GM23338 (cell line): Measurements from ENCODE around the gene DTD2. TPM values are rescaled to one million over a fixed set of nuclear protein-coding genes. Genes with fewer than 3 reads are reported as not detected.

Experiments
- ATAC-seq: fragments of 200-7000 bp; cut with Tn5 transposase; 3 replicates; pipeline ENCODE4 v1.9.1; 2020
- DNase-seq: peaks from one replicate; pipeline ENCODE4 v3.0.0-alpha.2; 2015; ENCODE audit warnings: low spot score
- H2AFZ ChIP-seq: fragments of 200-600 bp; sonication (generic); 2 replicates; pipeline ENCODE4 v1.8.0; 2016; ENCODE audit warnings: antibody characterized with exemption, mild to moderate bottlenecking, moderate library complexity
- H3F3A ChIP-seq: fragments of 200-600 bp; sonication (generic); replicated peaks from 2 replicates; pipeline ENCODE4 v1.8.0; 2017; ENCODE audit warnings: antibody characterized with exemption, mixed run types, low read depth
- H3K27ac ChIP-seq: fragments of 200-600 bp; sonication (generic); 2 replicates; pipeline ENCODE4 v1.6.1; 2016; ENCODE audit warnings: low read depth
- H3K27me3 ChIP-seq: fragments of 200-600 bp; sonication (generic); 2 replicates; pipeline ENCODE4 v1.8.0; 2016; ENCODE audit warnings: mild to moderate bottlenecking, mixed run types, moderate library complexity; ENCODE audit not compliant: insufficient read depth
- H3K36me3 ChIP-seq: fragments of 200-600 bp; sonication (generic); 2 replicates; pipeline ENCODE4 v1.8.0; 2016; ENCODE audit warnings: mild to moderate bottlenecking; ENCODE audit not compliant: insufficient read depth
- H3K4me1 ChIP-seq: fragments of 200-600 bp; sonication (generic); 2 replicates; pipeline ENCODE4 v1.8.0; 2016; ENCODE audit warnings: mild to moderate bottlenecking, moderate library complexity; ENCODE audit not compliant: insufficient read depth
- H3K4me2 ChIP-seq: fragments of 200-600 bp; sonication (generic); 2 replicates; pipeline ENCODE4 v1.7.1; 2017; ENCODE audit warnings: mixed run types
- H3K4me3 ChIP-seq: fragments of 200-600 bp; sonication (generic); 2 replicates; pipeline ENCODE4 v1.6.1; 2016; ENCODE audit warnings: mixed run types
- H3K79me2 ChIP-seq: fragments of 200-600 bp; sonication (generic); replicated peaks from 2 replicates; pipeline ENCODE4 v1.8.0; 2017; ENCODE audit warnings: mild to moderate bottlenecking; ENCODE audit not compliant: insufficient read depth
- H3K9me2 ChIP-seq: fragments of 200-600 bp; sonication (generic); 2 replicates; pipeline ENCODE4 v1.8.0; 2017; ENCODE audit not compliant: insufficient read depth
- H4K20me1 ChIP-seq: fragments of 200-600 bp; sonication (generic); replicated peaks from 2 replicates; pipeline ENCODE4 v1.8.0; 2017; ENCODE audit warnings: mild to moderate bottlenecking; ENCODE audit not compliant: insufficient read depth
- H3K27ac Mint-ChIP-seq: 2 replicates; pipeline ENCODE4 v1.8.0; 2020; ENCODE audit warnings: inconsistent platforms, mild to moderate bottlenecking, moderate library complexity, mixed read lengths
- H3K27me3 Mint-ChIP-seq: 3 replicates; pipeline ENCODE4 v1.8.0; 2022; ENCODE audit warnings: low read depth, mild to moderate bottlenecking, moderate library complexity, mixed read lengths, inconsistent platforms; ENCODE audit not compliant: insufficient read depth, poor library complexity
- H3K36me3 Mint-ChIP-seq: 3 replicates; pipeline ENCODE4 v1.8.0; 2021; ENCODE audit warnings: low read depth, mild to moderate bottlenecking, inconsistent platforms, moderate library complexity, mixed read lengths
- H3K4me1 Mint-ChIP-seq: 3 replicates; pipeline ENCODE4 v1.8.0; 2020; ENCODE audit warnings: mild to moderate bottlenecking, inconsistent platforms, mixed read lengths
- H3K4me3 Mint-ChIP-seq: 3 replicates; pipeline ENCODE4 v1.8.0; 2021; ENCODE audit warnings: moderate library complexity, mild to moderate bottlenecking, inconsistent platforms, mixed read lengths
- H3K9me3 Mint-ChIP-seq: 3 replicates; pipeline ENCODE4 v1.8.0; 2020; ENCODE audit warnings: moderate library complexity, mild to moderate bottlenecking, inconsistent platforms, mixed read lengths
- CREB1 ChIP-seq: fragments of 250-450 bp; sonication (Bioruptor Pico); IDR thresholded peaks from 2 replicates; pipeline ENCODE4 v1.5.0; 2020; ENCODE audit warnings: low read depth, mild to moderate bottlenecking, moderate library complexity
- EZH2 ChIP-seq: fragments of 200-600 bp; sonication (generic); IDR thresholded peaks from one replicate; pipeline ENCODE4 v1.8.0; 2017; ENCODE audit warnings: antibody characterized with exemption, mild to moderate bottlenecking, low read depth; ENCODE audit not compliant: unreplicated experiment
- EZH2phosphoT487 ChIP-seq: fragments of 200-600 bp; sonication (generic); IDR thresholded peaks from one replicate; pipeline ENCODE4 v1.8.1; 2018; ENCODE audit warnings: antibody characterized with exemption; ENCODE audit not compliant: unreplicated experiment
- JUNB ChIP-seq: IDR thresholded peaks from one replicate; pipeline ENCODE4 v1.6.1; 2016; ENCODE audit warnings: antibody characterized with exemption; ENCODE audit not compliant: unreplicated experiment
- NANOG ChIP-seq: IDR thresholded peaks from 2 replicates; pipeline ENCODE4 v1.6.1; 2016; ENCODE audit warnings: antibody characterized with exemption, borderline replicate concordance
- POLR2AphosphoS5 ChIP-seq: IDR thresholded peaks from 2 replicates; pipeline ENCODE4 v1.6.1; 2016; ENCODE audit warnings: antibody characterized with exemption, low read depth
- ZNF114 ChIP-seq: fragments of 250-450 bp; sonication (Bioruptor Pico); IDR thresholded peaks from 2 replicates; pipeline ENCODE4 v1.5.0; 2020; ENCODE audit warnings: mild to moderate bottlenecking, moderate library complexity
- polyA plus RNA-seq: library from polyadenylated mRNA; unstranded; fragments of >200 nt; fragmentation: Nextera tagmentation; extraction: Ambion mirVana; gene quantifications from 2 replicates; pipeline ENCODE4 v1.2.1, GENCODE V29; 2016
- total RNA-seq: library from RNA; depleted of rRNA; stranded (reverse); fragments of >200 nt; shearing (Covaris generic); gene quantifications from 2 replicates; pipeline ENCODE4 v1.2.3, GENCODE V29; 2014
- TF ChIP-seq, protein P1 (sequence below): IDR thresholded peaks from one replicate; pipeline ENCODE4 v1.6.1; 2018; ENCODE audit warnings: antibody characterized with exemption; ENCODE audit not compliant: unreplicated experiment
- TF ChIP-seq, protein P2 (sequence below): IDR thresholded peaks from 2 replicates; pipeline ENCODE4 v1.6.1; 2016; ENCODE audit warnings: antibody characterized with exemption
- TF ChIP-seq, protein P3 (sequence below), 2 experiments: fragments of 200-600 bp in 1 of 2; sonication (generic) in 1 of 2; conservative IDR thresholded peaks; 2 replicates each; pipeline versions ENCODE4 v1.5.1 to v1.6.1; 2016 to 2017; ENCODE audit warnings: antibody characterized with exemption in 2 of 2, low read depth in 2 of 2, mild to moderate bottlenecking in 2 of 2, moderate library complexity in 1 of 2

The DTD2 gene
- total and polyA plus RNA-seq, 2 experiments from 2014 or later: 6.3 to 37.5 TPM

GRCh38 chr14:31420319-31421111, 36.8 kb downstream of the DTD2 start, which contains the start of gene HEATR5A:
Gene HEATR5A, minus strand, starts transcription at chr14:31420550. Its CDS starts 17,575 bp downstream, at chr14:31402975.
- Mint-ChIP-seq H3K4me1 (peaks cover 11% of the 10 kb centered on the region), H3K4me3 (peak within 1 kb of the TSS; percentile 93), H3K36me3 (no peaks in the 10 kb centered on the region), H3K27ac (peak within 1 kb of the TSS; percentile 95), H3K9me3 (no peaks in the 10 kb centered on the region), H3K27me3 (peaks cover 2% of the 10 kb centered on the region)
- ATAC-seq: peak; percentile 90
- Histone ChIP-seq H3K27ac (peak within 1 kb of the TSS; percentile 76), H3K36me3 (no peaks in the 10 kb centered on the region), H2AFZ (peak within 1 kb of the TSS; percentile 95), H3F3A (no peaks in the 10 kb centered on the region), H3K9me2 (no peaks in the 10 kb centered on the region), H3K27me3 (no peaks in the 10 kb centered on the region), H3K4me1 (0 out of 2 replicates have a peak, but pooled peaks cover 14% of the 10 kb centered on the region), H3K4me2 (peak within 1 kb of the TSS; percentile 87), H3K79me2 (peaks cover 39% of the 10 kb centered on the region), H3K4me3 (peak within 1 kb of the TSS; percentile 94), H4K20me1 (no peaks in the 10 kb centered on the region)
- peak; percentile 96 for DNase-seq
- TF ChIP-seq, protein P1, sequence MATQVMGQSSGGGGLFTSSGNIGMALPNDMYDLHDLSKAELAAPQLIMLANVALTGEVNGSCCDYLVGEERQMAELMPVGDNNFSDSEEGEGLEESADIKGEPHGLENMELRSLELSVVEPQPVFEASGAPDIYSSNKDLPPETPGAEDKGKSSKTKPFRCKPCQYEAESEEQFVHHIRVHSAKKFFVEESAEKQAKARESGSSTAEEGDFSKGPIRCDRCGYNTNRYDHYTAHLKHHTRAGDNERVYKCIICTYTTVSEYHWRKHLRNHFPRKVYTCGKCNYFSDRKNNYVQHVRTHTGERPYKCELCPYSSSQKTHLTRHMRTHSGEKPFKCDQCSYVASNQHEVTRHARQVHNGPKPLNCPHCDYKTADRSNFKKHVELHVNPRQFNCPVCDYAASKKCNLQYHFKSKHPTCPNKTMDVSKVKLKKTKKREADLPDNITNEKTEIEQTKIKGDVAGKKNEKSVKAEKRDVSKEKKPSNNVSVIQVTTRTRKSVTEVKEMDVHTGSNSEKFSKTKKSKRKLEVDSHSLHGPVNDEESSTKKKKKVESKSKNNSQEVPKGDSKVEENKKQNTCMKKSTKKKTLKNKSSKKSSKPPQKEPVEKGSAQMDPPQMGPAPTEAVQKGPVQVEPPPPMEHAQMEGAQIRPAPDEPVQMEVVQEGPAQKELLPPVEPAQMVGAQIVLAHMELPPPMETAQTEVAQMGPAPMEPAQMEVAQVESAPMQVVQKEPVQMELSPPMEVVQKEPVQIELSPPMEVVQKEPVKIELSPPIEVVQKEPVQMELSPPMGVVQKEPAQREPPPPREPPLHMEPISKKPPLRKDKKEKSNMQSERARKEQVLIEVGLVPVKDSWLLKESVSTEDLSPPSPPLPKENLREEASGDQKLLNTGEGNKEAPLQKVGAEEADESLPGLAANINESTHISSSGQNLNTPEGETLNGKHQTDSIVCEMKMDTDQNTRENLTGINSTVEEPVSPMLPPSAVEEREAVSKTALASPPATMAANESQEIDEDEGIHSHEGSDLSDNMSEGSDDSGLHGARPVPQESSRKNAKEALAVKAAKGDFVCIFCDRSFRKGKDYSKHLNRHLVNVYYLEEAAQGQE: no peak
- TF ChIP-seq POLR2AphosphoS5 (peak; percentile 99), EZH2 (no peak), NANOG (no peak), ZNF114 (CRISPR knock-in tag) (no peak), EZH2phosphoT487 (no peak), CREB1 (CRISPR knock-in tag) (peak; percentile 25; the same call in 1 of the 2 replicates), JUNB (no peak)
- TF ChIP-seq, protein P2, sequence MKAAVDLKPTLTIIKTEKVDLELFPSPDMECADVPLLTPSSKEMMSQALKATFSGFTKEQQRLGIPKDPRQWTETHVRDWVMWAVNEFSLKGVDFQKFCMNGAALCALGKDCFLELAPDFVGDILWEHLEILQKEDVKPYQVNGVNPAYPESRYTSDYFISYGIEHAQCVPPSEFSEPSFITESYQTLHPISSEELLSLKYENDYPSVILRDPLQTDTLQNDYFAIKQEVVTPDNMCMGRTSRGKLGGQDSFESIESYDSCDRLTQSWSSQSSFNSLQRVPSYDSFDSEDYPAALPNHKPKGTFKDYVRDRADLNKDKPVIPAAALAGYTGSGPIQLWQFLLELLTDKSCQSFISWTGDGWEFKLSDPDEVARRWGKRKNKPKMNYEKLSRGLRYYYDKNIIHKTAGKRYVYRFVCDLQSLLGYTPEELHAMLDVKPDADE: peak; percentile 70; the same call in 1 of the 2 replicates
- TF ChIP-seq, protein P3, sequence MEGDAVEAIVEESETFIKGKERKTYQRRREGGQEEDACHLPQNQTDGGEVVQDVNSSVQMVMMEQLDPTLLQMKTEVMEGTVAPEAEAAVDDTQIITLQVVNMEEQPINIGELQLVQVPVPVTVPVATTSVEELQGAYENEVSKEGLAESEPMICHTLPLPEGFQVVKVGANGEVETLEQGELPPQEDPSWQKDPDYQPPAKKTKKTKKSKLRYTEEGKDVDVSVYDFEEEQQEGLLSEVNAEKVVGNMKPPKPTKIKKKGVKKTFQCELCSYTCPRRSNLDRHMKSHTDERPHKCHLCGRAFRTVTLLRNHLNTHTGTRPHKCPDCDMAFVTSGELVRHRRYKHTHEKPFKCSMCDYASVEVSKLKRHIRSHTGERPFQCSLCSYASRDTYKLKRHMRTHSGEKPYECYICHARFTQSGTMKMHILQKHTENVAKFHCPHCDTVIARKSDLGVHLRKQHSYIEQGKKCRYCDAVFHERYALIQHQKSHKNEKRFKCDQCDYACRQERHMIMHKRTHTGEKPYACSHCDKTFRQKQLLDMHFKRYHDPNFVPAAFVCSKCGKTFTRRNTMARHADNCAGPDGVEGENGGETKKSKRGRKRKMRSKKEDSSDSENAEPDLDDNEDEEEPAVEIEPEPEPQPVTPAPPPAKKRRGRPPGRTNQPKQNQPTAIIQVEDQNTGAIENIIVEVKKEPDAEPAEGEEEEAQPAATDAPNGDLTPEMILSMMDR (conservative IDR thresholded peaks at IDR 0.05; ENCODE audit: low read depth in 2 of 2): peak in 1 of 2 experiments; percentile 32; a peak in 1 of 4 replicates
